ENCODE results near the gene LARP4. TPM values are rescaled to one million over a fixed set of nuclear protein-coding genes. Genes with fewer than 3 reads are reported as not detected.

Gene LARP4
- total RNA-seq, 2 donors from 2014 or later: 53.3 to 53.8 TPM

GRCh38 chr12:50527359-50527726, 126.7 kb downstream of the LARP4 start:
- H3K27ac ChIP-seq: peak overlapping the region; percentile 62
- no peak overlapping the region for H3K9ac ChIP-seq (ENCODE audit: low read depth in 2 of 2, low read length in 2 of 2)
- no peak for TF ChIP-seq CTCF (IDR thresholded peaks at IDR 0.05)
- no peak overlapping the region for H3K4me3 ChIP-seq
- no peaks in the 10 kb centered on the region for H3K9me3 ChIP-seq
- H3K36me3 ChIP-seq: no peaks in the 10 kb centered on the region
- intact Hi-C loops (cut with DNase I): no loop called here
- no peak for DNase-seq
- no peaks in the 10 kb centered on the region for H3K27me3 ChIP-seq
- peaks cover 12% of the 10 kb centered on the region for H3K4me1 ChIP-seq

DNA sequence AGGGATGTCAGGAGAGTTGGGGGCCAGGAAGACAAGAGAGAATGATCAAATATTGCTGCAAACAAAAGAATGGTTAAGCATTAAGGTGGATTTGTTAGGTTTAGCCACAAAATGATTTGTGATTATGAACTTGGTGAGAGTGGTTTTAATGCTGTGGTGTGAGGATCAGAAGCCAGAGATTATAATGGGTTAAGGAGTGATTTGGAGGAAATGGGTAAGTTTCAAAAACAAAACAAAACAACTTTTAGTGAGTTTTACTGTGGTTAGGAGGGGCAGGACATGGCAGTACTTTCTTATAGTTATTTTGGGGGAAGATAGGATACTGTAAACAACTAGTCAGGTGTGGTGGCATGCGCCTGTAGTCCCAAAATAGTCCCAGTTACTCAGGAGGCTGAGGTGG, 128.1 kb downstream of the LARP4 start:
- TF ChIP-seq CTCF (IDR thresholded peaks at IDR 0.05): no peak
- Histone ChIP-seq H3K27ac (no peak overlapping the region), H3K36me3 (no peaks in the 10 kb centered on the region), H3K9ac (ENCODE audit: low read depth in 2 of 2, low read length in 2 of 2) (no peak overlapping the region), H3K4me3 (no peak overlapping the region), H3K9me3 (no peaks in the 10 kb centered on the region), H3K27me3 (no peaks in the 10 kb centered on the region), H3K4me1 (peaks cover 20% of the 10 kb centered on the region)
- DNase-seq: no peak
- intact Hi-C loops (cut with DNase I): no loop called here

DNA sequence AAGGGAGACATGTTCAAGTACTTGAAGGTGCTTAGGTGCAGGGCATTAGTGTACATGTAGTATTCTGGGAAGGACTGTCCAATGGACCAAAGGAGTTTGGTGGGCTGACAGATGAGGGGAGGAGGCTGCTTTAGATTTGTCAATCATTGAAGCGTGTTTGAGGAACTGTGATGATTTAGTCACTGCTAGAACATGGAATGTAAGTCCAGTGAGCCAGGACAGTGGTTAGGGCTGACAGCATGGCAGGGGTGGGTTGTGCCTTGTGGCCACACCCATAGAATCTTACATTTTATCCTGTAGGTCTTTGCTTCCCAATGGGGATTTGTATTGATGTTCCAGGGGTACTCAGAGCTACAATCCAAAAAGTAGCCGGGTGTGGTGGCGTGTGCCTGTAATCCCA, 128.7 kb downstream of the LARP4 start:
- Histone ChIP-seq H3K9ac (ENCODE audit: low read depth in 2 of 2, low read length in 2 of 2) (no peak overlapping the region), H3K27me3 (no peaks in the 10 kb centered on the region), H3K4me3 (no peak overlapping the region), H3K27ac (no peak overlapping the region), H3K36me3 (no peaks in the 10 kb centered on the region), H3K9me3 (no peaks in the 10 kb centered on the region), H3K4me1 (peaks cover 20% of the 10 kb centered on the region)
- intact Hi-C loops (cut with DNase I): no loop called here
- no peak for TF ChIP-seq CTCF (IDR thresholded peaks at IDR 0.05)
- DNase-seq: no peak

Other genes starting within 250 kb of the LARP4 start
- 10 to 100 TPM; 17.6 to 19.4 TPM for gene CERS5, start 233.5 kb upstream of the LARP4 start, total RNA-seq
- gene LIMA1, start 117.4 kb upstream of the LARP4 start, total RNA-seq: 100 to 1,000 TPM; 228 to 385 TPM
- not detected for gene FAM186A, start 4.3 kb upstream of the LARP4 start, total RNA-seq
- gene DIP2B, start 104.1 kb downstream of the LARP4 start, total RNA-seq: 10 to 100 TPM; 34.3 to 36.8 TPM